GM13976 (cell line): ENCODE data around the gene IFI16.
"Not testable (repeated sequence)": the region's sequence is repeated elsewhere in the genome, so short reads cannot be mapped to it uniquely, and the experiment has no call there.

Experiments
- DNase-seq: peaks from one replicate; pipeline ENCODE4 v3.0.0; 2012; ENCODE audit warnings: low spot score
- in situ Hi-C: fragments of 300-500 bp; cut with MboI; formaldehyde crosslinking; loops from one replicate; pipeline ENCODE4 v1.12.0; 2022; ENCODE audit warnings: low sequenced_read_pairs, mixed read lengths, inconsistent platforms; ENCODE audit not compliant: unreplicated experiment
- TF ChIP-seq, protein P1 (sequence below): IDR thresholded peaks from 2 replicates; pipeline ENCODE4 v1.5.1; 2012; ENCODE audit warnings: borderline replicate concordance, mild to moderate bottlenecking; ENCODE audit not compliant: insufficient read depth; ENCODE audit errors: extremely low read depth, missing control alignments, control extremely low read depth

The IFI16 gene

DNA sequence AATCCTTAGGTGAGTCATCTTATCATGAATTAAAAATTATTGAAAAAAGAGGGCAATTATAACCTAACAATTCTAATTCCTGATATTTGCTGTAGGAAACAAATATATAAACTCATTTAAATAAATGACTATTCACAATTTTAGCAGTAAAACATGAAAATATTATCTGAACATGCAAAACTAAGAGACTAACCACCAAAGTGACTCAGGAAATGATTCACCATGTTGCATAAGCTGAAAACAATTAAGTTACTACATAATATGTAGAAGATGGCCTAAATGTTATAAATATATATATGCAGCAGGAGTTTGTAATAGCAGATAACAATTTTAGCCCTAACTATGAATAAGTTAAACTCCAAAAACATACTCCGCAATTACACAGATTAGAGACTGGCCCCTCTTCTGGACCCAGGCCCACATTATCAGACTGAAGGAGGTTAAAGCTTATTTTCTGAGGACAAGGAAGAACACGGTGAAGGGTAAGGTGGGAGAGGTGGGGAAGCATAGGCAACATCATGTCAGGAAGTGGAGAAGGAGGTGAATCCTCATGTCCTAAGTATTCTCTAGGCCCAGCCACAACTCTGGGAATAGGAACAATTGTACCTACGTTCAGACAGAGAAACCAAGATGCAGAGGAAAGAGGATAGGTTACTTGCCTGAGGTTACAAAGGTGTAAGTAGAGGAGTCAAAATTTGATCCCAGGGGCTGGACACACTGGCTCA is 82.5 kb downstream of the IFI16 start:
- in situ Hi-C loops: no loop called here
- TF ChIP-seq, protein P1, sequence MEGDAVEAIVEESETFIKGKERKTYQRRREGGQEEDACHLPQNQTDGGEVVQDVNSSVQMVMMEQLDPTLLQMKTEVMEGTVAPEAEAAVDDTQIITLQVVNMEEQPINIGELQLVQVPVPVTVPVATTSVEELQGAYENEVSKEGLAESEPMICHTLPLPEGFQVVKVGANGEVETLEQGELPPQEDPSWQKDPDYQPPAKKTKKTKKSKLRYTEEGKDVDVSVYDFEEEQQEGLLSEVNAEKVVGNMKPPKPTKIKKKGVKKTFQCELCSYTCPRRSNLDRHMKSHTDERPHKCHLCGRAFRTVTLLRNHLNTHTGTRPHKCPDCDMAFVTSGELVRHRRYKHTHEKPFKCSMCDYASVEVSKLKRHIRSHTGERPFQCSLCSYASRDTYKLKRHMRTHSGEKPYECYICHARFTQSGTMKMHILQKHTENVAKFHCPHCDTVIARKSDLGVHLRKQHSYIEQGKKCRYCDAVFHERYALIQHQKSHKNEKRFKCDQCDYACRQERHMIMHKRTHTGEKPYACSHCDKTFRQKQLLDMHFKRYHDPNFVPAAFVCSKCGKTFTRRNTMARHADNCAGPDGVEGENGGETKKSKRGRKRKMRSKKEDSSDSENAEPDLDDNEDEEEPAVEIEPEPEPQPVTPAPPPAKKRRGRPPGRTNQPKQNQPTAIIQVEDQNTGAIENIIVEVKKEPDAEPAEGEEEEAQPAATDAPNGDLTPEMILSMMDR: no peak

DNA sequence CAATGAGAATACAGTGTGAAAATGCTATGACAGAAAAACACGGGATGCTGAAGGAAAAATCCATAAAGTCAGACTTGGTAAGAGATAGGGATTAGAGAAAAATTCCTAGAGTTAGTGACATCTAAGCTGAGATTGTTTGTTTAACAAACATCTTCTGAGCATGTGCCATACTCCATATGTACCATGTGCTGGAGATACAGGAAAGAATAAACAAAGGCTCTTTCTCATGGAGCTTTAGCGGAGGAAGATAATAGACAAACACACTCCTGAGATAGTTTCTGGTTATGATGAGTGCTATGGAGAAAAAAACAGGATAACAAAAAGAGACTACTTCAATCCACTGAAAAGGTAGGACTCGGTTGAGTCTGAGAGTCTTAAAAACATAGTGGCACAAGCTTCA is 88.9 kb downstream of the IFI16 start:
- TF ChIP-seq, protein P1: no peak
- in situ Hi-C loops: no loop called here
- no peak for DNase-seq

More for the DNA sequence above, 82.5 kb downstream of the IFI16 start:
- no peak for DNase-seq

DNA sequence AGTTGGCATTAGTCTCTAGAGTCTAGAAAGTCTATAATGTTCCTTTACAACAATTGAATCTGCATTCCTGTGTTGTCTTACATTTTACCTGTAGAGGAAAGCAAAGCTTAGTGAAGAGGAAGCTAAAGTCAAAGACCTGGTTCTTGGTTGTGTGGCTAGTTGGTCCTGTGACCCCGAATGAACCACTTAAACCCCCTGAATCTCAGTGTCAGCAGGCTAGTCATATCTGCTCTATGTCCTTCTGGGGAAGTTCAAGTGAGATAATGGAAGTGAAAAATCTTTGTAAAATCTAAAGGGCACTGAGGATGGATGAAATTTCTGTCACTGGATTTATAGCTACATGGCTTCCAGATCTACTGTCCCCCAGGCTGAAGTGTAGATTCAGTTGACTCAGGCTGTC is 90.9 kb downstream of the IFI16 start:
- in situ Hi-C loops: no loop called here
- no peak for DNase-seq
- TF ChIP-seq, protein P1: no peak

DNA sequence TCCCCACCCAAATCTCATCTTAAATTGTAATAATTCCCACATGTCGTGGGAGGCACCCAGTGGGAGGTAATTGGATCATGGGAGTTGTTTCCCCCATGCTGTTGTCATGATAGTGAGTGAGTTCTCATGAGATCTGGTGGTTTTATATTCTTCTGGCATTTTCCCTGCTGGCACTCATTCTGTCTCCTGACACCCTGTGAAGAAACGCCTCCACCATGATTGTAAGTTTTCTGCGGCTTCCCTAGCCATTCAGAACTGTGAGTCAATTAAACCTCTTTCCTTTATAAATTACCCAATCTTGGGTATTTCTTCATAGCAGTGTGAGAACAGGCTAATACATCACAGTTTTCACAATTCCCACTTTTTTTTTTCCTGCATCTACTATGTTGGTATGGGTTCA is 93.3 kb downstream of the IFI16 start:
- DNase-seq, in situ Hi-C loops: not testable (repeated sequence)
